Stimulated activated naive B cell treated with anti-CD40 and anti-IgM and Interleukin-4, amounts not matched to agents 10 μg/mL and 1 μg/mL and 100 μg/mL, for 72 hours (primary cell): Measurements from ENCODE around the gene CMTM4.

Experiments used
- ATAC-seq, 2 donors: fragments of 150-1000 bp; cut with Tn5 transposase; replicated peaks; 2 replicates each; pipeline ENCODE4 v1.10.0; 2021; ENCODE audit warnings: moderate library complexity in 1 of 2
- DNase-seq: peaks from one replicate; pipeline ENCODE4 v3.0.0; 2021
- H3K27ac Mint-ChIP-seq: one replicate; pipeline ENCODE4 v1.8.0; 2022; ENCODE audit warnings: mild to moderate bottlenecking, mixed read lengths
- H3K27me3 Mint-ChIP-seq, 2 donors: one replicate each; pipeline ENCODE4 v1.8.0; 2022; ENCODE audit warnings: mixed read lengths in 2 of 2
- H3K36me3 Mint-ChIP-seq, 2 donors: one replicate each; pipeline ENCODE4 v1.8.0; 2022; ENCODE audit warnings: mixed read lengths in 2 of 2, mild to moderate bottlenecking in 1 of 2
- H3K4me1 Mint-ChIP-seq, 2 donors: one replicate each; pipeline ENCODE4 v1.8.0; 2022; ENCODE audit warnings: mixed read lengths in 2 of 2, mild to moderate bottlenecking in 1 of 2
- H3K4me3 Mint-ChIP-seq, 2 donors: one replicate each; pipeline ENCODE4 v1.8.0; 2022; ENCODE audit warnings: mild to moderate bottlenecking in 2 of 2, mixed read lengths in 2 of 2, moderate library complexity in 1 of 2
- H3K9me3 Mint-ChIP-seq, 2 donors: one replicate each; pipeline ENCODE4 v1.8.0; 2022; ENCODE audit warnings: mixed read lengths in 2 of 2, mild to moderate bottlenecking in 1 of 2

CMTM4 gene

GRCh38 chr16:66587881-66588600 is 108.5 kb downstream of the CMTM4 start:
- H3K27me3 Mint-ChIP-seq = peaks cover 17 to 38% of the 10 kb centered on the region in 2 donors
- H3K27ac Mint-ChIP-seq = no peak overlapping the region
- ATAC-seq (no peak), DNase-seq (no peak)
- H3K36me3 Mint-ChIP-seq = no peaks in the 10 kb centered on the region
- H3K4me3 Mint-ChIP-seq = peak overlapping the region in 1 of 2 donors; percentile 76
- H3K4me1 Mint-ChIP-seq = peaks cover 26 to 52% of the 10 kb centered on the region in 2 donors
- H3K9me3 Mint-ChIP-seq = no peaks in the 10 kb centered on the region

GRCh38 chr16:66585481-66586239 is 110.9 kb downstream of the CMTM4 start:
- DNase-seq = no peak
- peak overlapping the region in 1 of 2 donors; percentile 3 for H3K4me3 Mint-ChIP-seq
- peaks cover 0 to 1% of the 10 kb centered on the region in 2 donors for H3K9me3 Mint-ChIP-seq
- H3K27ac Mint-ChIP-seq = peak overlapping the region; percentile 47
- peaks cover 26 to 37% of the 10 kb centered on the region in 2 donors for H3K27me3 Mint-ChIP-seq
- H3K36me3 Mint-ChIP-seq = no peaks in the 10 kb centered on the region
- no peak for ATAC-seq
- H3K4me1 Mint-ChIP-seq = peaks cover 33 to 50% of the 10 kb centered on the region in 2 donors

- no peak overlapping the region for H3K4me3 Mint-ChIP-seq
- H3K27me3 Mint-ChIP-seq = peaks cover 60 to 62% of the 10 kb centered on the region in 2 donors
- H3K4me1 Mint-ChIP-seq = peaks cover 26 to 28% of the 10 kb centered on the region in 2 donors
- peaks cover 0 to 1% of the 10 kb centered on the region in 2 donors for H3K9me3 Mint-ChIP-seq
- no peak overlapping the region for H3K27ac Mint-ChIP-seq
- H3K36me3 Mint-ChIP-seq = no peaks in the 10 kb centered on the region
- no peak for DNase-seq
- ATAC-seq = peak in 1 of 2 donors; percentile 16
Observed at GRCh38 chr16:66581246-66581952, 115.1 kb downstream of the CMTM4 start.

- no peak overlapping the region for H3K4me3 Mint-ChIP-seq
- peaks cover 21% of the 10 kb centered on the region in 2 donors for H3K4me1 Mint-ChIP-seq
- H3K27ac Mint-ChIP-seq = no peak overlapping the region
- H3K27me3 Mint-ChIP-seq = peaks cover 59 to 62% of the 10 kb centered on the region in 2 donors
- no peaks in the 10 kb centered on the region for H3K36me3 Mint-ChIP-seq
- no peak for DNase-seq
- peaks cover 0 to 1% of the 10 kb centered on the region in 2 donors for H3K9me3 Mint-ChIP-seq
- no peak for ATAC-seq
Observed at GRCh38 chr16:66580605-66581209, 115.8 kb downstream of the CMTM4 start.

GRCh38 chr16:66578651-66579531 is 117.7 kb downstream of the CMTM4 start, which contains the start of gene CMTM2:
Gene CMTM2 (plus strand): TSS chr16:66579463. CDS start chr16:66579608, 145 bp downstream.
- H3K27ac Mint-ChIP-seq = no peak within 1 kb of the TSS
- H3K36me3 Mint-ChIP-seq = no peaks in the 10 kb centered on the region
- H3K9me3 Mint-ChIP-seq = peaks cover 0 to 1% of the 10 kb centered on the region in 2 donors
- H3K4me3 Mint-ChIP-seq = peak within 1 kb of the TSS; percentile 71 to 73
- peaks cover 17 to 22% of the 10 kb centered on the region in 2 donors for H3K4me1 Mint-ChIP-seq
- DNase-seq (no peak), ATAC-seq (peak; percentile 34 to 58)
- H3K27me3 Mint-ChIP-seq = peaks cover 50 to 60% of the 10 kb centered on the region in 2 donors

- H3K27ac Mint-ChIP-seq = no peak overlapping the region
- no peaks in the 10 kb centered on the region for H3K9me3 Mint-ChIP-seq
- H3K36me3 Mint-ChIP-seq = peaks cover 0 to 5% of the 10 kb centered on the region in 2 donors
- ATAC-seq (no peak), DNase-seq (no peak)
- H3K4me3 Mint-ChIP-seq = no peak overlapping the region
- H3K27me3 Mint-ChIP-seq = peaks cover 42 to 52% of the 10 kb centered on the region in 2 donors
- peaks cover 23 to 25% of the 10 kb centered on the region in 2 donors for H3K4me1 Mint-ChIP-seq
Observed at GRCh38 chr16:66576296-66576695, 120.2 kb downstream of the CMTM4 start.

- no peaks in the 10 kb centered on the region for H3K9me3 Mint-ChIP-seq
- H3K27ac Mint-ChIP-seq = no peak overlapping the region
- DNase-seq (no peak), ATAC-seq (no peak)
- H3K36me3 Mint-ChIP-seq = peaks cover 0 to 5% of the 10 kb centered on the region in 2 donors
- no peak overlapping the region for H3K4me3 Mint-ChIP-seq
- H3K4me1 Mint-ChIP-seq = peaks cover 17 to 25% of the 10 kb centered on the region in 2 donors
- H3K27me3 Mint-ChIP-seq = peaks cover 39 to 43% of the 10 kb centered on the region in 2 donors
Observed at GRCh38 chr16:66575060-66575459, 121.5 kb downstream of the CMTM4 start.

GRCh38 chr16:66574531-66574930 is 122.0 kb downstream of the CMTM4 start:
- H3K4me1 Mint-ChIP-seq = peaks cover 17 to 24% of the 10 kb centered on the region in 2 donors
- no peak overlapping the region for H3K4me3 Mint-ChIP-seq
- no peak for ATAC-seq
- H3K9me3 Mint-ChIP-seq = no peaks in the 10 kb centered on the region
- peaks cover 34 to 37% of the 10 kb centered on the region in 2 donors for H3K27me3 Mint-ChIP-seq
- DNase-seq = no peak
- no peak overlapping the region for H3K27ac Mint-ChIP-seq
- peaks cover 0 to 5% of the 10 kb centered on the region in 2 donors for H3K36me3 Mint-ChIP-seq

GRCh38 chr16:66574081-66574480 is 122.5 kb downstream of the CMTM4 start:
- H3K9me3 Mint-ChIP-seq = no peaks in the 10 kb centered on the region
- DNase-seq = no peak
- H3K36me3 Mint-ChIP-seq = peaks cover 0 to 5% of the 10 kb centered on the region in 2 donors
- H3K4me3 Mint-ChIP-seq = no peak overlapping the region
- no peak overlapping the region for H3K27ac Mint-ChIP-seq
- peaks cover 29 to 33% of the 10 kb centered on the region in 2 donors for H3K27me3 Mint-ChIP-seq
- H3K4me1 Mint-ChIP-seq = peaks cover 17 to 19% of the 10 kb centered on the region in 2 donors
- no peak for ATAC-seq

- Mint-ChIP-seq H3K4me1 (peaks cover 6 to 8% of the 10 kb centered on the region in 2 donors), H3K27ac (no peak overlapping the region), H3K4me3 (no peak overlapping the region), H3K27me3 (peaks cover 12 to 16% of the 10 kb centered on the region in 2 donors), H3K9me3 (no peaks in the 10 kb centered on the region), H3K36me3 (peaks cover 2 to 11% of the 10 kb centered on the region in 2 donors)
- DNase-seq = no peak
- ATAC-seq = peak in 1 of 2 donors; percentile 29
Observed at GRCh38 chr16:66572356-66572755, 124.2 kb downstream of the CMTM4 start.

- Mint-ChIP-seq H3K4me1 (peaks cover 6 to 8% of the 10 kb centered on the region in 2 donors), H3K4me3 (no peak overlapping the region), H3K27me3 (peaks cover 0 to 6% of the 10 kb centered on the region in 2 donors), H3K9me3 (no peaks in the 10 kb centered on the region), H3K36me3 (peaks cover 15 to 27% of the 10 kb centered on the region in 2 donors), H3K27ac (no peak overlapping the region)
- DNase-seq (no peak), ATAC-seq (no peak)
Observed at GRCh38 chr16:66569827-66570405, 126.6 kb downstream of the CMTM4 start.

- Mint-ChIP-seq H3K9me3 (no peaks in the 10 kb centered on the region), H3K4me1 (peaks cover 5 to 8% of the 10 kb centered on the region in 2 donors), H3K27ac (no peak overlapping the region), H3K27me3 (peaks cover 0 to 3% of the 10 kb centered on the region in 2 donors), H3K36me3 (peaks cover 18 to 30% of the 10 kb centered on the region in 2 donors), H3K4me3 (no peak overlapping the region)
- no peak for DNase-seq
- ATAC-seq = no peak
Observed at GRCh38 chr16:66569131-66569530, 127.4 kb downstream of the CMTM4 start.

GRCh38 chr16:66568355-66568754 is 128.2 kb downstream of the CMTM4 start:
- Mint-ChIP-seq H3K27ac (no peak overlapping the region), H3K36me3 (peaks cover 21 to 30% of the 10 kb centered on the region in 2 donors), H3K9me3 (no peaks in the 10 kb centered on the region), H3K27me3 (no peaks in the 10 kb centered on the region), H3K4me3 (no peak overlapping the region), H3K4me1 (peaks cover 4 to 8% of the 10 kb centered on the region in 2 donors)
- ATAC-seq = no peak
- DNase-seq = no peak
